K562 treated with DMSO at 1 percent for 4 hours (cell line): ENCODE results near the gene CXCL6. TPM values are rescaled to one million over a fixed set of nuclear protein-coding genes. Genes with fewer than 3 reads are reported as not detected.

Experiments
- total RNA-seq: library from RNA; unstranded; fragments of 300-600 nt; gene quantifications from 2 replicates; pipeline ENCODE4 v1.2.3, GENCODE V29; 2022; ENCODE audit not compliant: insufficient read depth

CXCL6 gene
- not detected in 2 replicates for total RNA-seq

GRCh38 chr4:73836373-73837279 is at the start of gene CXCL6:
CXCL6 (plus strand) TSS chr4:73836678; CDS start chr4:73836751, 73 bp downstream.

GRCh38 chr4:73853246-73853704 is 16.8 kb downstream of the CXCL6 start, which contains the start of gene PF4V1:
PF4V1 (plus strand) TSS chr4:73853296; CDS start chr4:73853363, 67 bp downstream.

GRCh38 chr4:73869130-73870055 is 32.9 kb downstream of the CXCL6 start, which contains the start of gene CXCL1:
CXCL1 (plus strand) TSS chr4:73869393; CDS start chr4:73869471, 78 bp downstream.

Other genes starting within 250 kb of the CXCL6 start
- gene RASSF6, start 216.2 kb upstream of the CXCL6 start, total RNA-seq, result not detected in 2 replicates
- 2.9 TPM in 1 of 2 replicates, not detected in the other for gene CXCL8, start 96.1 kb upstream of the CXCL6 start, total RNA-seq
- gene PF4V1, start 16.6 kb downstream of the CXCL6 start, total RNA-seq, result not detected in 2 replicates
- gene CXCL1, start 32.7 kb downstream of the CXCL6 start, total RNA-seq, result not detected in 2 replicates
- not detected in 2 replicates for gene PF4, start 145.3 kb downstream of the CXCL6 start, total RNA-seq
- gene PPBP, start 151.5 kb downstream of the CXCL6 start, total RNA-seq, result 4.4 TPM in 1 of 2 replicates, not detected in the other
- not detected in 2 replicates for gene CXCL5, start 162.0 kb downstream of the CXCL6 start, total RNA-seq
- 4.4 and 6.3 TPM in 2 replicates for gene CXCL3, start 202.0 kb downstream of the CXCL6 start, total RNA-seq